Measurements from ENCODE around the gene TIGD6.

GRCh38 chr5:150034662-150035061 lies 34.2 kb upstream of the TIGD6 start:
- TF ChIP-seq, protein P1, sequence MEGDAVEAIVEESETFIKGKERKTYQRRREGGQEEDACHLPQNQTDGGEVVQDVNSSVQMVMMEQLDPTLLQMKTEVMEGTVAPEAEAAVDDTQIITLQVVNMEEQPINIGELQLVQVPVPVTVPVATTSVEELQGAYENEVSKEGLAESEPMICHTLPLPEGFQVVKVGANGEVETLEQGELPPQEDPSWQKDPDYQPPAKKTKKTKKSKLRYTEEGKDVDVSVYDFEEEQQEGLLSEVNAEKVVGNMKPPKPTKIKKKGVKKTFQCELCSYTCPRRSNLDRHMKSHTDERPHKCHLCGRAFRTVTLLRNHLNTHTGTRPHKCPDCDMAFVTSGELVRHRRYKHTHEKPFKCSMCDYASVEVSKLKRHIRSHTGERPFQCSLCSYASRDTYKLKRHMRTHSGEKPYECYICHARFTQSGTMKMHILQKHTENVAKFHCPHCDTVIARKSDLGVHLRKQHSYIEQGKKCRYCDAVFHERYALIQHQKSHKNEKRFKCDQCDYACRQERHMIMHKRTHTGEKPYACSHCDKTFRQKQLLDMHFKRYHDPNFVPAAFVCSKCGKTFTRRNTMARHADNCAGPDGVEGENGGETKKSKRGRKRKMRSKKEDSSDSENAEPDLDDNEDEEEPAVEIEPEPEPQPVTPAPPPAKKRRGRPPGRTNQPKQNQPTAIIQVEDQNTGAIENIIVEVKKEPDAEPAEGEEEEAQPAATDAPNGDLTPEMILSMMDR (tag by site-specific recombination; IDR thresholded peaks at IDR 0.05): no peak
- TF ChIP-seq MEIS1 (CRISPR knock-in tag; IDR thresholded peaks at IDR 0.05; ENCODE audit: borderline replicate concordance) (no peak), ZNF776 (tag by site-specific recombination; IDR thresholded peaks at IDR 0.05; ENCODE audit: borderline replicate concordance) (no peak), ZNF792 (tag by site-specific recombination; IDR thresholded peaks at IDR 0.05) (no peak), ZNF510 (tag by site-specific recombination; IDR thresholded peaks at IDR 0.05; ENCODE audit: insufficient replicate concordance) (no peak), ZNF555 (tag by site-specific recombination; conservative IDR thresholded peaks at IDR 0.05) (no peak), ZNF48 (tag by site-specific recombination; IDR thresholded peaks at IDR 0.05) (no peak), HOXA7 (CRISPR knock-in tag; IDR thresholded peaks at IDR 0.05; ENCODE audit: borderline replicate concordance) (no peak), ZEB2 (tag by site-specific recombination; IDR thresholded peaks at IDR 0.05) (no peak), GLI4 (tag by site-specific recombination; IDR thresholded peaks at IDR 0.05) (no peak)
- TF ChIP-seq, protein P2, sequence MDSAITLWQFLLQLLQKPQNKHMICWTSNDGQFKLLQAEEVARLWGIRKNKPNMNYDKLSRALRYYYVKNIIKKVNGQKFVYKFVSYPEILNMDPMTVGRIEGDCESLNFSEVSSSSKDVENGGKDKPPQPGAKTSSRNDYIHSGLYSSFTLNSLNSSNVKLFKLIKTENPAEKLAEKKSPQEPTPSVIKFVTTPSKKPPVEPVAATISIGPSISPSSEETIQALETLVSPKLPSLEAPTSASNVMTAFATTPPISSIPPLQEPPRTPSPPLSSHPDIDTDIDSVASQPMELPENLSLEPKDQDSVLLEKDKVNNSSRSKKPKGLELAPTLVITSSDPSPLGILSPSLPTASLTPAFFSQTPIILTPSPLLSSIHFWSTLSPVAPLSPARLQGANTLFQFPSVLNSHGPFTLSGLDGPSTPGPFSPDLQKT (IDR thresholded peaks at IDR 0.05; ENCODE audit: borderline replicate concordance, low read depth, low read length): no peak
- TF ChIP-seq, protein P3, sequence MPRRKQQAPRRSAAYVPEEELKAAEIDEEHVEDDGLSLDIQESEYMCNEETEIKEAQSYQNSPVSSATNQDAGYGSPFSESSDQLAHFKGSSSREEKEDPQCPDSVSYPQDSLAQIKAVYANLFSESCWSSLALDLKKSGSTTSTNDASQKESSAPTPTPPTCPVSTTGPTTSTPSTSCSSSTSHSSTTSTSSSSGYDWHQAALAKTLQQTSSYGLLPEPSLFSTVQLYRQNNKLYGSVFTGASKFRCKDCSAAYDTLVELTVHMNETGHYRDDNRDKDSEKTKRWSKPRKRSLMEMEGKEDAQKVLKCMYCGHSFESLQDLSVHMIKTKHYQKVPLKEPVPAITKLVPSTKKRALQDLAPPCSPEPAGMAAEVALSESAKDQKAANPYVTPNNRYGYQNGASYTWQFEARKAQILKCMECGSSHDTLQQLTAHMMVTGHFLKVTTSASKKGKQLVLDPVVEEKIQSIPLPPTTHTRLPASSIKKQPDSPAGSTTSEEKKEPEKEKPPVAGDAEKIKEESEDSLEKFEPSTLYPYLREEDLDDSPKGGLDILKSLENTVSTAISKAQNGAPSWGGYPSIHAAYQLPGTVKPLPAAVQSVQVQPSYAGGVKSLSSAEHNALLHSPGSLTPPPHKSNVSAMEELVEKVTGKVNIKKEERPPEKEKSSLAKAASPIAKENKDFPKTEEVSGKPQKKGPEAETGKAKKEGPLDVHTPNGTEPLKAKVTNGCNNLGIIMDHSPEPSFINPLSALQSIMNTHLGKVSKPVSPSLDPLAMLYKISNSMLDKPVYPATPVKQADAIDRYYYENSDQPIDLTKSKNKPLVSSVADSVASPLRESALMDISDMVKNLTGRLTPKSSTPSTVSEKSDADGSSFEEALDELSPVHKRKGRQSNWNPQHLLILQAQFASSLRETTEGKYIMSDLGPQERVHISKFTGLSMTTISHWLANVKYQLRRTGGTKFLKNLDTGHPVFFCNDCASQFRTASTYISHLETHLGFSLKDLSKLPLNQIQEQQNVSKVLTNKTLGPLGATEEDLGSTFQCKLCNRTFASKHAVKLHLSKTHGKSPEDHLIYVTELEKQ (tag by site-specific recombination; IDR thresholded peaks at IDR 0.05; ENCODE audit: borderline replicate concordance): no peak
- TF ChIP-seq, protein P4, sequence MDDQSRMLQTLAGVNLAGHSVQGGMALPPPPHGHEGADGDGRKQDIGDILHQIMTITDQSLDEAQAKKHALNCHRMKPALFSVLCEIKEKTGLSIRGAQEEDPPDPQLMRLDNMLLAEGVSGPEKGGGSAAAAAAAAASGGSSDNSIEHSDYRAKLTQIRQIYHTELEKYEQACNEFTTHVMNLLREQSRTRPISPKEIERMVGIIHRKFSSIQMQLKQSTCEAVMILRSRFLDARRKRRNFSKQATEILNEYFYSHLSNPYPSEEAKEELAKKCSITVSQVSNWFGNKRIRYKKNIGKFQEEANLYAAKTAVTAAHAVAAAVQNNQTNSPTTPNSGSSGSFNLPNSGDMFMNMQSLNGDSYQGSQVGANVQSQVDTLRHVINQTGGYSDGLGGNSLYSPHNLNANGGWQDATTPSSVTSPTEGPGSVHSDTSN (CRISPR knock-in tag; IDR thresholded peaks at IDR 0.05): no peak
